ENCODE results near the gene PSMB3. TPM values are rescaled to one million over a fixed set of nuclear protein-coding genes. Genes with fewer than 3 reads are reported as not detected.

PSMB3 gene
- total and polyA plus RNA-seq, 9 of the 15 experiments (the other 6 are each of a cell fraction or from before 2014, with no cell fraction given), result 460 to 2,775 (median 574) TPM

- Histone ChIP-seq H3K4me1 (replicated peaks in 1 of 2; ENCODE audit: control insufficient read depth in 2 of 2, insufficient read depth in 2 of 2, low read length in 2 of 2) (peaks cover 19 to 60% of the 10 kb centered on the region in 2 experiments), H3K27ac (ENCODE audit: extremely low read depth, low read depth, low read length) (no peak overlapping the region), H3K79me2 (ENCODE audit: control insufficient read depth, insufficient read depth, low read length) (peaks cover 85% of the 10 kb centered on the region), H3K27me3 (ENCODE audit: control insufficient read depth in 2 of 2, insufficient read depth in 2 of 2, low read length in 2 of 2) (no peaks in the 10 kb centered on the region), H3K9me1 (ENCODE audit: control insufficient read depth, insufficient read depth, low read length) (peaks cover 4% of the 10 kb centered on the region), H3K9me3 (replicated peaks; ENCODE audit: control insufficient read depth, insufficient read depth, low read depth, low read length) (no peaks in the 10 kb centered on the region), H4K20me1 (replicated peaks; ENCODE audit: control insufficient read depth, insufficient read depth, low read length) (peaks cover 13% of the 10 kb centered on the region), H2AFZ (ENCODE audit: low read depth, low read length) (no peak overlapping the region), H3K4me3 (no peak overlapping the region), H3K9ac (ENCODE audit: insufficient read depth in 1 of 2, low read depth in 2 of 2, low read length in 2 of 2) (peak overlapping the region in 1 of 2 experiments; percentile 9; a peak in 1 of 4 replicates), H3K36me3 (ENCODE audit: control insufficient read depth, insufficient read depth, low read length) (peaks cover 14% of the 10 kb centered on the region; the same call in 2 of the 3 replicates), H3K4me2 (ENCODE audit: insufficient read depth, low read length) (no peak overlapping the region)
- intact Hi-C loops (cut with micrococcal nuclease), result no loop called here
- WGBS (ENCODE audit: insufficient coverage, low coverage, missing lambda C conversion rate), result 46% methylated on average over 4 of the region's 4 CpGs
- ATAC-seq (no peak), FAIRE-seq (no peak), DNase-seq (ENCODE audit: extremely low read depth in 1 of 4, low spot score in 3 of 4) (peak in 1 of 4 experiments; percentile 41)
- BruUV-seq (replicated peaks), result no TSS peak
- in situ Hi-C loops (cut with MboI), result no loop called here
- POLR2A ChIA-PET, result interaction anchor here (0.8 to 1.3 kb wide), 2 partner anchors 15 to 21 kb away, joined by 3 to 4 read pairs; partner anchors contain the start of gene CISD3
- CTCF ChIA-PET (ENCODE audit: low intra/inter-chr PET ratio), result no interaction called here
- peak; percentile 89 for TF ChIP-seq NFIC (IDR thresholded peaks at IDR 0.05)
- no peak for TF ChIP-seq POLR2H (tag; IDR thresholded peaks at IDR 0.05; ENCODE audit: low read depth)
- no peak for TF ChIP-seq ZNF324 (CRISPR knock-in tag; IDR thresholded peaks at IDR 0.05)
- TF ChIP-seq CBX8 (IDR thresholded peaks at IDR 0.05; ENCODE audit: borderline replicate concordance, extremely low read depth, low read depth, low read length, poor library complexity, severe bottlenecking), result no peak
- TF ChIP-seq NELFE (IDR thresholded peaks at IDR 0.05; ENCODE audit: insufficient read depth, insufficient read length), result no peak
- no peak for TF ChIP-seq STAT6 (CRISPR knock-in tag; IDR thresholded peaks at IDR 0.05)
- peak; percentile 18; the same call in 1 of the 2 replicates for TF ChIP-seq NFIX (CRISPR knock-in tag; IDR thresholded peaks at IDR 0.05; ENCODE audit: low read depth)
- TF ChIP-seq NR2F6 (CRISPR knock-in tag; IDR thresholded peaks at IDR 0.05), result no peak
- TF ChIP-seq HOXB6 (CRISPR knock-in tag; IDR thresholded peaks at IDR 0.05; ENCODE audit: borderline replicate concordance), result no peak
These were observed 7.0 kb upstream of the PSMB3 start for GRCh38 chr17:38745545-38745944.

Measured in K562 (cell line).